BLaER1 treated with 17β-estradiol and CSF1 and Interleukin-3, amounts not matched to agents 10 nM and 100 nM (cell line): ENCODE data around the gene NUP62.

Experiments
- H3K27ac ChIP-seq, 11 experiments: shearing (Covaris generic); formaldehyde crosslinking; 2 replicates each; pipeline ENCODE4 v1.8.1; 2022
- H3K27me3 ChIP-seq, 11 experiments: shearing (Covaris generic); formaldehyde crosslinking; 2 replicates each; pipeline ENCODE4 v1.8.1; 2022
- H3K36me3 ChIP-seq, 11 experiments: shearing (Covaris generic); formaldehyde crosslinking; 2 replicates each; pipeline ENCODE4 v1.8.1; 2022
- H3K4me1 ChIP-seq, 10 experiments: shearing (Covaris generic); formaldehyde crosslinking; 2 replicates each; pipeline ENCODE4 v1.8.1; 2022
- H3K4me2 ChIP-seq, 11 experiments: shearing (Covaris generic); formaldehyde crosslinking; 2 replicates each; pipeline ENCODE4 v1.8.1; 2022
- H3K4me3 ChIP-seq, 10 experiments: shearing (Covaris generic); formaldehyde crosslinking; 2 replicates each; pipeline ENCODE4 v1.8.1; 2022
- H3K9ac ChIP-seq, 11 experiments: shearing (Covaris generic); formaldehyde crosslinking; 2 replicates each; pipeline ENCODE4 v1.8.1; 2022
- H3K9me3 ChIP-seq, 11 experiments: shearing (Covaris generic); formaldehyde crosslinking; replicated peaks in 1 of 11; 2 replicates each; pipeline ENCODE4 v1.8.1; 2022
- H4K20me1 ChIP-seq, 11 experiments: shearing (Covaris generic); formaldehyde crosslinking; 2 replicates each; pipeline ENCODE4 v1.8.1; 2022
- Cebpa-rat ChIP-seq, 11 experiments: shearing (Covaris generic); IDR thresholded peaks; 2 replicates each; pipeline ENCODE4 v1.8.1; 2022

NUP62 gene

GRCh38 chr19:49864890-49865289 lies 64.4 kb downstream of the NUP62 start:
- Histone ChIP-seq H3K27me3 (no peaks in the 10 kb centered on the region), H3K4me3 (peak overlapping the region in 7 of 10 experiments; percentile 80 to 97 (median 89); a peak in 12 of 20 replicates), H3K27ac (peak overlapping the region in 6 of 11 experiments; percentile 8 to 33 (median 20); a peak in 6 of 22 replicates), H3K36me3 (peaks cover 46 to 53% (median 48%) of the 10 kb centered on the region in 11 experiments), H3K4me1 (peaks cover 37 to 52% (median 46%) of the 10 kb centered on the region in 10 experiments), H4K20me1 (peaks cover 22 to 68% (median 58%) of the 10 kb centered on the region in 11 experiments; a peak in 21 of 22 replicates), H3K9me3 (no peaks in the 10 kb centered on the region), H3K4me2 (peak overlapping the region; percentile 75 to 99 (median 97)), H3K9ac (peak overlapping the region in 4 of 11 experiments; percentile 11 to 86 (median 52); a peak in 6 of 22 replicates)
- TF ChIP-seq Cebpa-rat (IDR thresholded peaks at IDR 0.05): no peak

DNA sequence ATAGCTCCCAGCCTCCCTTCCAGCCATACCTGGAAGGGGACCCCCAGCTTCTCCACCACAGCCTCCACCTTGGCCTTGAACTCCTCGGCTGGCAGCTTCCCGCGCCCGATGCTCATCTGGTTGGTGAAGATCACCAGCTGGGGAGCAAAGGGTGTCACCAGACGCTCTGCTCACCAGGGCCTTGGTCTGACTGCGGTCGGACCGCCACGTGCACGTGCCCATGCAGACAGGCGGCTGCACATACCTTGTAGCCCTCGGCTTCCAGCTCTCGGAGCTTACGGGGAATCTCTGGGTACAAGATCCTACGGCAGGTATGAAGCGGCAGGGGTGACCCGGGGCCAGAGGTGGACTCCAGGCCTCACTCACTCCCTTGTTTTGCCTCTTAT lies 65.4 kb downstream of the NUP62 start:
- Histone ChIP-seq H3K4me3 (no peak overlapping the region), H3K27ac (no peak overlapping the region), H3K4me2 (peak overlapping the region in 3 of 11 experiments; percentile 91 to 99 (median 94); a peak in 5 of 22 replicates), H4K20me1 (peaks cover 22 to 78% (median 65%) of the 10 kb centered on the region in 11 experiments; a peak in 21 of 22 replicates), H3K9me3 (no peaks in the 10 kb centered on the region), H3K36me3 (peaks cover 52 to 63% (median 57%) of the 10 kb centered on the region in 11 experiments), H3K4me1 (peaks cover 33 to 48% (median 42%) of the 10 kb centered on the region in 10 experiments), H3K27me3 (no peaks in the 10 kb centered on the region), H3K9ac (peak overlapping the region in 4 of 11 experiments; percentile 11 to 84 (median 20); a peak in 2 of 22 replicates)
- TF ChIP-seq Cebpa-rat (IDR thresholded peaks at IDR 0.05): no peak

DNA sequence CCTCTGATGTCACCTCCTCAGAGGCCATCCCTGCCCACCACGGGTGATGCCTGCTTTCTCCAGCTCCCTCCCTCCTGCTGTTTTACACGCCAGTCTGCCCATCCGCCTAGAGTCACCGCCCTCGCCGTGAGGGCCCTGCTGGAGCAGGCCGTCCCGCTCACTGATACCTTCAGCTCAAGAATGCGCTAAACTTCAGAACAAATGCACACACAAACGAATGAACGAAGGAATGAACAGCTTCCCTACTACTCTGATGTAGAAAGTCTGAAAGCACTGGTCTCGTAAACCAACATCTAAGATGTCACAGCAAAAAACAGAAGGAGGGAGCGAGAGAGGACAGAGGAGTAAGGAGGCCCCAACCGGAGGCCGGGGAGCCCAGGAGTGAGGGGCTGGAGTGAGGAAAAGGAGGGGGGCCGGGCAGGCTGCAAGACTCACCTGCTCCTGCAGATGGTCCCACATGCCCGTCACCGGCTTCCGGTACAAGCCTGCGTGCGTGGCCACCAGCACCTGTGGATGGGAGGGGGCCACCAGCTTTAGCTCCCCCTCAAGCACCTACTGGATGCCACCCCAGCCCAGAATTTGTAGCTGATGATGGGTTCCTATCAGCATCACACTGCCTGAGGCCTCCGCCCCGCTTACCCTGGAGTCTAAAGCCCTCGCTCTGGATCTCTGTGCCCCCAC lies 65.9 kb downstream of the NUP62 start:
- no peak for TF ChIP-seq Cebpa-rat (IDR thresholded peaks at IDR 0.05)
- Histone ChIP-seq H4K20me1 (peaks cover 27 to 83% (median 71%) of the 10 kb centered on the region in 11 experiments; a peak in 21 of 22 replicates), H3K9ac (peak overlapping the region in 3 of 11 experiments; percentile 9 to 26 (median 13); a peak in 2 of 22 replicates)

DNA sequence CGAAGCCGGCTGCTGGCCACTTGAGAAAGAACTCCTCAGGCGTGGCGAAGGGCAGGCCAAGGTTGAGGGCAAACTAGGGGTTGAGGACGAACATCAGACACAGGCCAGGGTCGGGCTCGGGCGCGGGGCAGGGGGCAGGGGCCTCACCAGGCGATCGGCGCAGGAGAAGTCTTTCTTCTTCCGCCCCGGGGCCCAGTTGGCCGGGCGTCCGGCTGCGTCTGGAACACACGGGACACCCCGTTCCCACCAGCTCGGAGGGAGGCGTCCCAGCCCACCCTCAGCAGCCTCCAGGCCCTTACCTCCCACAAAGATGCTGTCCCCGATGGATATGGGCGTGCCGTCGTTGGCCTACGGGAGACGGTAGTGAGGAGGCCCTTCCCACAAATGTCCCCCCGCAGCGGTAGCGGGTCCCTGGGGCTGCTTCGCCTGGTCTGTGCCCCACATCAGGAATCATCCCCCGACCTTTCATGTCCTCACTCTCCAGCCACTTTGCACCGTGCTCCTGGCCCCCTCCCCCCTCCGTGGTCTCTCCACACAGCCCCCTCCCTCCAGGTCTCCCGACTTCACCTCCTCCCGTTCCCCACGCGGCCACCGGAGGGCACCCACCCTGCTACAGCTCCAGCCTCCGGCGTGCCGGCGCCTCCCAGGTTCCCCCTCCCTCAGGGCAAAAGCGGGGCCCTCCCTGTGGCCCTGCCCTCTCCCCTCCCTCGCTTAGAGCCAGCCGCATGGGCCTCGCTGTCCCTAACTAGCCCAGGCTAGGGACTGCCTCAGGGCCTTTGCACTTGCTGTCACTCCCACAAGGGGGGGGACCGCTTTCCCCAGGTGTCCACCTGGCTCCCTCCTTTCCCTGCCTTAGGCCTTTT lies 66.7 kb downstream of the NUP62 start:
- no peaks in the 10 kb centered on the region for H3K9me3 ChIP-seq
- H4K20me1 ChIP-seq: peaks cover 35 to 91% (median 78%) of the 10 kb centered on the region in 11 experiments; a peak in 21 of 22 replicates
- H3K9ac ChIP-seq: peak overlapping the region in 1 of 11 experiments; percentile 9; a peak in 1 of 22 replicates
- no peak for TF ChIP-seq Cebpa-rat (IDR thresholded peaks at IDR 0.05)
- H3K4me2 ChIP-seq: no peak overlapping the region
- H3K4me3 ChIP-seq: no peak overlapping the region
- peaks cover 65 to 76% (median 70%) of the 10 kb centered on the region in 11 experiments for H3K36me3 ChIP-seq
- no peaks in the 10 kb centered on the region for H3K27me3 ChIP-seq
- H3K4me1 ChIP-seq: peaks cover 20 to 36% (median 28%) of the 10 kb centered on the region in 10 experiments
- 0 out of 22 replicates have a peak overlapping the region, but pooled peaks of 1 of the 11 experiments have one; percentile 3 for H3K27ac ChIP-seq

More for the DNA sequence above, 65.9 kb downstream of the NUP62 start:
- H3K4me3 ChIP-seq: no peak overlapping the region
- H3K4me1 ChIP-seq: peaks cover 28 to 43% (median 36%) of the 10 kb centered on the region in 10 experiments
- H3K4me2 ChIP-seq: no peak overlapping the region; a peak in 1 of 22 replicates
- 0 out of 22 replicates have a peak overlapping the region, but pooled peaks of 1 of the 11 experiments have one; percentile 3 for H3K27ac ChIP-seq
- H3K9me3 ChIP-seq: no peaks in the 10 kb centered on the region
- H3K36me3 ChIP-seq: peaks cover 58 to 68% (median 63%) of the 10 kb centered on the region in 11 experiments
- H3K27me3 ChIP-seq: no peaks in the 10 kb centered on the region

DNA sequence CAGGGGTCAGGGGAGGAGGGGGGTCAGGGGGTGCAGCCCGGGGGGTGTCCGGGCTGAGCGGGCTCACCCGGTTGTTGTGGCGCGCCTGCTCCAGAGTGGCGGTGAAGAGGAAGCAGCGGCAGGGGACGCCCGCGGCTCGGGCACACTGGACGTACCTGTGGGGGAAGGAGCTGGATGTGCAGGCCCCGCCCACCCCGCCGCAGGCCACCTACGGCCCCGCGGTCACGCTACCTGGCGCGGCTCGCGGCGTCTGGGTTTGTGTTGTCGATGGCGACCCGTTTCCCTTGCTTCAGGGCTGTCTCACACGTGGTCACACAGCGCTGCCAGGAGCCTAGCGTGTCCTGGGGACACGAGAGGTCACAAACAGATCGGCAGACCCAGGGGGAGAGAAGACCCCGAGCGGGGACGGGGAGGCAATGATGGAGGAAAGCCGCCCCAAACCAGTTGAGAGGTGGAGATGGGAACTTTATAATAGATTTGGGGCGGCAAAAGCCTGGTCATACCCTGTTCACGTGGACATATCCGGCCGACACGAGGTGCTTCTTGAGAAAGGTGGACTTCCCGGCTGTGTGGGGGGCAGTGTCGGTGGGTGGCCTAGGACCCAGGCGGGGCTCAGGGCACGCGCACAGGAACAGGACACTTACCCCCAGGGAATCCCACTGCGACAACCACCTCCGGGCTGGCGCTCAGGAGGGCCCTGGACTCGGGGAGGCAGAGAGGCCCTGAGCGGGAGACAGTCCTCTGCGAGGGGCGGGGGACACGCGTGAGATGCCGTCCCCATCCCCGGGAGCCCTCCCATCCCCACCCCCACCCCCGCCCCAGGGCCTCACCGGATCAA lies 67.5 kb downstream of the NUP62 start:
- TF ChIP-seq Cebpa-rat (IDR thresholded peaks at IDR 0.05): no peak
- Histone ChIP-seq H3K9me3 (no peaks in the 10 kb centered on the region), H4K20me1 (peaks cover 43 to 98% (median 85%) of the 10 kb centered on the region in 11 experiments; a peak in 21 of 22 replicates), H3K4me2 (no peak overlapping the region), H3K4me3 (no peak overlapping the region), H3K27ac (no peak overlapping the region), H3K4me1 (peaks cover 18 to 36% (median 26%) of the 10 kb centered on the region in 10 experiments), H3K9ac (no peak overlapping the region), H3K36me3 (peaks cover 74 to 85% (median 79%) of the 10 kb centered on the region in 11 experiments), H3K27me3 (no peaks in the 10 kb centered on the region)

- Histone ChIP-seq H3K4me3 (no peak overlapping the region), H3K27ac (no peak overlapping the region), H3K9ac (no peak overlapping the region), H3K4me2 (no peak overlapping the region), H3K36me3 (peaks cover 80 to 89% (median 86%) of the 10 kb centered on the region in 11 experiments), H4K20me1 (peaks cover 49 to 98% (median 85%) of the 10 kb centered on the region in 11 experiments), H3K9me3 (no peaks in the 10 kb centered on the region), H3K27me3 (no peaks in the 10 kb centered on the region), H3K4me1 (peaks cover 13 to 30% (median 20%) of the 10 kb centered on the region in 10 experiments)
- no peak for TF ChIP-seq Cebpa-rat (IDR thresholded peaks at IDR 0.05)
Measured at GRCh38 chr19:49861107-49861506, 68.2 kb downstream of the NUP62 start.

- Histone ChIP-seq H3K9me3 (no peaks in the 10 kb centered on the region), H3K4me1 (peaks cover 7 to 24% (median 14%) of the 10 kb centered on the region in 10 experiments), H3K9ac (peak overlapping the region in 2 of 11 experiments; percentile 13 to 22; a peak in 1 of 22 replicates), H3K4me3 (no peak overlapping the region), H3K36me3 (peaks cover 85 to 95% (median 91%) of the 10 kb centered on the region in 11 experiments), H4K20me1 (peaks cover 55 to 98% (median 85%) of the 10 kb centered on the region in 11 experiments), H3K27me3 (no peaks in the 10 kb centered on the region), H3K4me2 (no peak overlapping the region), H3K27ac (no peak overlapping the region)
- TF ChIP-seq Cebpa-rat (IDR thresholded peaks at IDR 0.05): no peak
Measured at GRCh38 chr19:49860336-49861102, 68.8 kb downstream of the NUP62 start.
